HL-60 (cell line): Measurements from ENCODE around the gene GLDN.

Experiments used
- CTCF ChIP-seq: IDR thresholded peaks from one replicate; pipeline ENCODE4 v1.5.1; 2011; ENCODE audit warnings: low read length, control low read depth, inconsistent platforms; ENCODE audit not compliant: insufficient read depth
- POLR2AphosphoS5 ChIP-seq: IDR thresholded peaks from 2 replicates; pipeline ENCODE4 v1.6.1; 2012; ENCODE audit warnings: low read depth

DNA sequence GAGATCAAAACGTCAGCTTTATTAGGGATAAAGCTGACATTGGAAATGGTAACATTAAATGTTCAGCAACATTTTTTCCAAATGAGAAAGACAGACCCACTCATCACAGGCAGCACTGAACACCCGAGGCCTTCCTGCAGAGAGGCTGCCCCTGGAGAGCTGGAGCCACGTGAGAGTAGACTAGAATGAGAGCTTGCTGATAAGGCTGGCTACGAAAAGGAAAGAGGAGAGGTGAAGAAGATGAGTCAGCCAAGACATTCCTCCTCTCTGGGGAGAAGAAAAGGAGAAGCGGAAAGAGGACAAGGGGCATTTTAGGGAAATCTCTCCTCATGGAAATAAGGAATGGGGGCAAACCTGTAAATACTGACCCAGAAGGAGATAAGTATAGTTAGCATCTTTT lies 10.3 kb upstream of the GLDN start:
- TF ChIP-seq POLR2AphosphoS5 (no peak), CTCF (no peak)
